Lung (tissue), 12 donors: ENCODE data around the gene RFX3. TPM values are rescaled to one million over a fixed set of nuclear protein-coding genes. Genes with fewer than 3 reads are reported as not detected.

ENCODE experiments used
- ATAC-seq: fragments of 200-7000 bp; cut with Tn5 transposase; one replicate; pipeline ENCODE4 v1.9.1; 2020; ENCODE audit warnings: moderate number of reproducible peaks; ENCODE audit not compliant: insufficient read depth, low FRiP score
- DNase-seq, 3 donors: peaks; one replicate each; pipeline ENCODE4 v3.0.0-alpha.2; 2013 to 2017
- H3K27ac ChIP-seq, 2 donors: one replicate each; pipeline ENCODE4 v1.5.1; 2013; ENCODE audit warnings: mild to moderate bottlenecking in 2 of 2, moderate library complexity in 2 of 2, control low read depth in 1 of 2, inconsistent platforms in 1 of 2, low read depth in 1 of 2, low read length in 1 of 2
- H3K27me3 ChIP-seq, 3 donors: one replicate each; pipeline ENCODE4 v1.5.1; 2013; ENCODE audit warnings: low read length in 2 of 3; ENCODE audit not compliant: control insufficient read depth in 3 of 3, insufficient read depth in 3 of 3
- H3K36me3 ChIP-seq, 4 donors: one replicate each; pipeline ENCODE4 v1.5.1; 2013; ENCODE audit warnings: low read length in 4 of 4, mild to moderate bottlenecking in 1 of 4, moderate library complexity in 1 of 4; ENCODE audit not compliant: control insufficient read depth in 4 of 4, insufficient read depth in 4 of 4
- H3K4me1 ChIP-seq, 5 donors: one replicate each; pipeline ENCODE4 v1.5.1; 2013; ENCODE audit warnings: low read length in 5 of 5, mild to moderate bottlenecking in 2 of 5, moderate library complexity in 1 of 5; ENCODE audit not compliant: control insufficient read depth in 5 of 5, insufficient read depth in 5 of 5
- H3K4me3 ChIP-seq: one replicate; pipeline ENCODE4 v1.5.1; 2013; ENCODE audit warnings: mild to moderate bottlenecking, control low read depth, moderate library complexity
- H3K9ac ChIP-seq, 2 donors: one replicate each; pipeline ENCODE4 v1.5.1; 2013; ENCODE audit warnings: low read length in 2 of 2, control low read depth in 1 of 2; ENCODE audit not compliant: insufficient read depth in 1 of 2
- H3K9me3 ChIP-seq, 4 donors: one replicate each; pipeline ENCODE4 v1.5.1; 2013; ENCODE audit warnings: low read length in 3 of 4, mild to moderate bottlenecking in 1 of 4, moderate library complexity in 1 of 4; ENCODE audit not compliant: control insufficient read depth in 4 of 4, insufficient read depth in 3 of 4
- WGBS, 2 donors: extraction: QIAGEN DNeasy Blood & Tissue Kit; methylation state at CpG; one replicate each; pipeline ENCODE4 v1.1.7; 2013; 5-methylcytosine and 5-hydroxymethylcytosine counted together
- polyA plus RNA-seq, 2 donors: library from polyadenylated mRNA; stranded (reverse); fragments of 200-250 nt; gene quantifications; one replicate each; pipeline ENCODE4 v1.2.1, GENCODE V29; 2013
- total RNA-seq, 2 donors: library from RNA; depleted of rRNA in 1 of 2; stranded (reverse); fragments of >200 nt in 1 of 2; gene quantifications; one replicate each; pipeline ENCODE4 v1.2.1, GENCODE V29; 2014 to 2021
- TF ChIP-seq, protein P1 (sequence below): IDR thresholded peaks from 2 replicates; pipeline ENCODE4 v1.5.1; 2012; ENCODE audit warnings: mild to moderate bottlenecking; ENCODE audit errors: control extremely low read depth, extremely low read depth
- donor health status: control.
- donor health status: control.
- donor health status: Bipolar disorder and iron deficiency.
- donor health status: healthy.
- donor health status: DM: yes; HTN: yes; CAD: no.

Gene RFX3
- total and polyA plus RNA-seq, 4 donors: 3.3 to 45.8 (median 14.0) TPM

- H3K9ac ChIP-seq: no peak overlapping the region
- no peak for ATAC-seq
- peaks cover 1 to 16% (median 6%) of the 10 kb centered on the region in 4 donors for H3K36me3 ChIP-seq
- peaks cover 0 to 3% (median 0%) of the 10 kb centered on the region in 4 donors for H3K9me3 ChIP-seq
- H3K27ac ChIP-seq: no peak overlapping the region
- 88% methylated on average over 3 of the region's 3 CpGs for WGBS, 2 donors
- DNase-seq: no peak
- no peaks in the 10 kb centered on the region for H3K27me3 ChIP-seq
- peaks cover 0 to 2% (median 0%) of the 10 kb centered on the region in 5 donors for H3K4me1 ChIP-seq
- TF ChIP-seq, protein P1, sequence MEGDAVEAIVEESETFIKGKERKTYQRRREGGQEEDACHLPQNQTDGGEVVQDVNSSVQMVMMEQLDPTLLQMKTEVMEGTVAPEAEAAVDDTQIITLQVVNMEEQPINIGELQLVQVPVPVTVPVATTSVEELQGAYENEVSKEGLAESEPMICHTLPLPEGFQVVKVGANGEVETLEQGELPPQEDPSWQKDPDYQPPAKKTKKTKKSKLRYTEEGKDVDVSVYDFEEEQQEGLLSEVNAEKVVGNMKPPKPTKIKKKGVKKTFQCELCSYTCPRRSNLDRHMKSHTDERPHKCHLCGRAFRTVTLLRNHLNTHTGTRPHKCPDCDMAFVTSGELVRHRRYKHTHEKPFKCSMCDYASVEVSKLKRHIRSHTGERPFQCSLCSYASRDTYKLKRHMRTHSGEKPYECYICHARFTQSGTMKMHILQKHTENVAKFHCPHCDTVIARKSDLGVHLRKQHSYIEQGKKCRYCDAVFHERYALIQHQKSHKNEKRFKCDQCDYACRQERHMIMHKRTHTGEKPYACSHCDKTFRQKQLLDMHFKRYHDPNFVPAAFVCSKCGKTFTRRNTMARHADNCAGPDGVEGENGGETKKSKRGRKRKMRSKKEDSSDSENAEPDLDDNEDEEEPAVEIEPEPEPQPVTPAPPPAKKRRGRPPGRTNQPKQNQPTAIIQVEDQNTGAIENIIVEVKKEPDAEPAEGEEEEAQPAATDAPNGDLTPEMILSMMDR: no peak
- H3K4me3 ChIP-seq: no peak overlapping the region
Measured at GRCh38 chr9:3480353-3480655, 45.5 kb downstream of the RFX3 start.

DNA sequence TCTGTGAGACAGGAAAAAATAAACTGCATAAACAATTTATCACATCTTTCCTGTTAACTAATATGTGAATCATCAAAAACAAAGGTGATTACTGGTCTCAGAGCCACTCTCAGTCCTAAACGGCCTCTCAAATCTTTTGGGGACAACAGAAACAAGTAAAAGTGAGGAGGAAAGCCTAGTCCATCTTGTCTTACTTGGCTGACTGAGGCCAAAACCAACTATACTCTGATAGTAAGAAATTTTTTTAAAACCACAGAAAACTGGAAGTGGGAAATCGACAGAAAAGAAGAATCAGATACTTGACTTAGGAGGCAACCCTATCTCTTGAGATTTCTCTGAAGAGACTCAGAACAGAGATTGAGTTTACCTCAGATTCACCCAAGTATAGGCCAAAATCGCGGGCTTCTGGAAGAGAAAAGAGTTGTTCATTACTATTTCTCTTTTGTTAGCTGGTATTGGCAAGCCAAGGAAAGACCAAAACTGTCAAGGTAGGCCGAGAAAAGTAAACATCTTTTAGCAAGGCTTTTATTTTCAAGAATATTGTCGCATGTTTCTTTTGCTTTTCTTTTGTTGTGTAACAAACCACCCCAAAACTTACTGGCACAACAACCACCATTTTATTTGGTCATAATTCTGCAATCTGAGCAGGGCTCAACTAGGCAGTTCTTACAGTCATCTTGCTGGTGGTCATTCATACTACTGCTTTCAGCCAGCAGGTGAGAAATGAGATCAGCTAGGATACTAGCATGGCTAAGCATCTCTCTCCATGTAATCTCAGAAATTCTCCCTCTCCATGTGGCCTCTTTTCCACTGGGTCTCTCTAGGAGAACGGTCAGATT lies 46.1 kb downstream of the RFX3 start:
- peaks cover 0 to 3% (median 0%) of the 10 kb centered on the region in 5 donors for H3K4me1 ChIP-seq
- no peak for DNase-seq
- TF ChIP-seq, protein P1: no peak
- no peak overlapping the region for H3K27ac ChIP-seq
- no peak overlapping the region for H3K4me3 ChIP-seq
- peaks cover 0 to 3% (median 0%) of the 10 kb centered on the region in 4 donors for H3K9me3 ChIP-seq
- no peaks in the 10 kb centered on the region for H3K27me3 ChIP-seq
- H3K9ac ChIP-seq: no peak overlapping the region
- WGBS, 2 donors: 89 to 90% methylated on average over 7 of the region's 7 CpGs
- peaks cover 1 to 16% (median 6%) of the 10 kb centered on the region in 4 donors for H3K36me3 ChIP-seq
- ATAC-seq: no peak

DNA sequence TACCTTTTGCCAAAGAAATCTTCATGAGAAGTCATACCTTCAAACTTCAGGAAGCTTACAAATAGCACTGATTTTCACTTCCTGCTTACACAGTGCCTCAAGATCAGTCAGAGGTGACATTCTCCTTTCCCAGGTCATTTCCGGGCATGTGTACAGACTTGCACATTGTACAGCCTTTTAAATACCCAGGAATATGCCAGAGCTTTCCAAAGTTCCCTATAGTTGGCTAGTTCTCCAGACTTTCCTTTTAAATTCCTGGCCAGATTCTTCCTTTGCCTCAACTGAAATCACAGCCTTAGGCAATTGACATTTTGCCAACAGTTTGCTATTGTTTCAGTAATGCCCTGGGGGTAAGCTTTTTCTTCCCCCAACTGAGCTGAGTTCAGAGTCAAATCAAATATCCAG lies 47.2 kb downstream of the RFX3 start:
- H3K9me3 ChIP-seq: peaks cover 0 to 3% (median 0%) of the 10 kb centered on the region in 4 donors
- H3K4me1 ChIP-seq: peaks cover 0 to 4% (median 0%) of the 10 kb centered on the region in 5 donors
- H3K9ac ChIP-seq: no peak overlapping the region
- ATAC-seq: no peak
- no peaks in the 10 kb centered on the region for H3K27me3 ChIP-seq
- WGBS, 2 donors: 72 to 85% methylated on average over 1 of the region's 1 CpG
- H3K4me3 ChIP-seq: no peak overlapping the region
- TF ChIP-seq, protein P1: no peak
- peak overlapping the region in 1 of 2 donors; percentile 7 for H3K27ac ChIP-seq
- peaks cover 0 to 9% (median 3%) of the 10 kb centered on the region in 4 donors for H3K36me3 ChIP-seq
- DNase-seq: no peak
